Epidermal melanocyte (primary cell): Measurements from ENCODE around the gene ZNF527.
"Not testable (repeated sequence)": the region's sequence is repeated elsewhere in the genome, so short reads cannot be mapped to it uniquely, and the experiment has no call there.

Experiments
- DNase-seq: peaks from one replicate; pipeline ENCODE4 v3.0.0; 2011; ENCODE audit warnings: low spot score; ENCODE audit not compliant: insufficient read length

The ZNF527 gene

DNA sequence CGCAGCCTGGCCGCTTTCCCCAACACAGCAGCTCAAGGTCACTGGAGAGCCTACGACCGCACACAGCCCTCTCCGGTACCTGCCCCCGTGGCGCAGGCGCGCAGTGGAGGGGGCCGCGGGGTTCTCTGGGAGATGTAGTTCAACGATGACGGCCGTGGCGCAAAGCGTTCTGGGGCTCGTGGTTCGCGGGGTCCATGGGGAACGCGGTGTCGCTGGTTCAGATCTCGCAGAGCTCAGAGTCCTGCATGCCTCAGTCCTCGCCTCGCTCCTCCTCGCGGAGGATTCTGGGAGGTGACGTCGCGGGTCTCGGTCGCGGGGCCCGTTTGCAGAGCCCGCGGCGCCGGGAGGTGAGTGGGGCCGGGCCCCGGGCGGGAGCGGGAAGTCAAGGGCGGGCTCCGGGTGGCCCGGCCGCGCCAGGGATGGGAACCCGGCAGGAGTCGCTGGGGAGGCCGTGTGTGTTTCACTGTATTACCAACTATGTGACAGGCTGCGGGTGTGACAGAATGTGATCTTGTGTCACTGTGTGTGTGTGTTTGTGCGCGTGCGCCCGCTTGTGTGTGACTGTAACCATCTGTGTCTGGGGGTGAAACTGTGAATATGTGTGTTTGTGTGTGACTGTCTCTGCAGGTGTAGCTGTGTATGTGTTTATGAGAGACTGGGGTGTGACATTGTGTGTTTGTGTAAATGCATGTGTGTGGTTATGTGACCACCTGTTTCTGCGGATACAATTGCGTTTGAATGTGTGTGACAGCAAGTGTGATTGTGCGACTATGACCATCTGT, at the start of gene ZNF527:
Gene ZNF527, plus strand, starts transcription at position 220 of the 782 bp plus-strand sequence. CDS start 3,100 bp downstream, outside the sequence.
- DNase-seq = peak; percentile 92

DNA sequence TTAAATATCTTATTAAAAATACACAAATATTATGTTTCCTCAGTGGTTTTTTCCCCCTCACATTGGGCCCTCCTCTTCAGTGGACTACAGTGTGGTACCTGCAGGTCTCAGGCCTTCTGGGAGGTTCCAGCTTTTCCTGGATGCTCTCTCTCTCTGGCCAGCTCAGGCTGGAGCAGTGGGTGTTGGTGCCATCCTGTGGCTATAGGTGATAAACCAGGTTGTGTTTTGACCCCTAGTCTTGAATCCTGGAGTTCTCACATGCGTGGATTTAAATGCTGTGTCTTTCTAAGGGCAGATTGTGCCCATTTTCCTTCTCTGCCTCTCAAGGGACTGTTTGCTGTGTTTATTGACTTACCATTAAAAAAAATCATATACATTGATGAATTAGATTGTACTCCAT, 41.2 kb upstream of the ZNF527 start:
- no peak for DNase-seq

GRCh38 chr19:37332839-37333238, 38.1 kb upstream of the ZNF527 start:
- DNase-seq = no peak

DNA sequence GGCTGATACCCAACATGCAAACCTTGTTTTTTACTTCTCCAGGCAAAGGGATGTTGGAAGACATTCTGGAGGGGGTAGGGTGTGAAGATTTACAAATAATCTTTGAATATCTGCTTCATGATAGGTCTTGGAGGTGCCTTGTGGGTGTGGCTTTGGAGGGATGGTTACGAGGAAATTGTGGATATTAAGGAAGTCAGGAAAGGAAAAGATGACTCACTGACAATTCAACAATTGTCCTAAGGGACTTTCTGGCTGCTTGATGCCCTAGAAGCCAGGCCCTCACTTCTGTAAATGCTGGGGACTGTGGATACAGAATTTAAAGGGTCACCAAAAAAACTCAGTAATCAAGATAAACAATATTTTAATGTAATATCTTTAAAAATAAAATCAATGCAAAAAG, 37.4 kb upstream of the ZNF527 start:
- DNase-seq = no peak

- peak; percentile 95 for DNase-seq
These were observed 36.5 kb upstream of the ZNF527 start for GRCh38 chr19:37334179-37335071.

DNA sequence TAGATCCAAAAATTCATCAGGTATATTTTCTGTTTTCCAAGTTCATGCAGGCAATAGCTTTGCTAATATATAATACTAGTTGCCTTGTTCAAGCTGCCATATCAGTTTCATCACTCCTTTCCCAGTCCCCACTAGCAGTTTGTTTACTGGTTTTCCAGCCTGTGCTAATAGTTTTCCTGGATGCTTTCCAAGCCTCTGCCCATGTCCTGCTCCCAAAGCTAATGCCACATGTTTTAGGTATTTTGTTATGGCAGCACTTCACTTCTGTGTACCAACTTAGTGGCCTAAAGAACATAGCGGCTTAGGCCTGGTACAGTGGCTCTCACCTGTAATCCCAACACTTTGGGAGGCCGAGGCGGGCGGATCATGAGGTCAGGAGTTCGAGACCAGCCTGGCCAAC, 28.1 kb upstream of the ZNF527 start:
- no peak for DNase-seq

DNA sequence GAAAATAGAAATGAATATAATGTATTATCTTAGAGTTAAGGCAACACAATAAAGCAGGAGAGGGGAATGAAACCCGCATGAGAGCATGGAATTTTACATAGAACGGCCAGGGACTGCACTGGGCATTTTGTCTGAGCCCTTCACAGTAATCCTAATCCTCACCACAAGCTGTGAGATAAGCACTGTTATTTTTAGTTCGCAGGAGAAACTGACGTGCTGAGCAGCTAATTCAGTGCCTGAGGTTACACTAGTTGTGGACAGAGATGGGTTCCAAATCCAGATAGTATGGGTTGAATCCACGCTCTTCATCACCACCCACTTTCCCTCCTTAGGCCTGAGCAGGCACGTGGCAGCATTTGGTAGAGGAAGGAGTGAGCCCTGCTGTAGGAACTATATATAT, 24.8 kb upstream of the ZNF527 start:
- DNase-seq = no peak

- DNase-seq = no peak
These were observed 22.8 kb upstream of the ZNF527 start for GRCh38 chr19:37348060-37348459.

DNA sequence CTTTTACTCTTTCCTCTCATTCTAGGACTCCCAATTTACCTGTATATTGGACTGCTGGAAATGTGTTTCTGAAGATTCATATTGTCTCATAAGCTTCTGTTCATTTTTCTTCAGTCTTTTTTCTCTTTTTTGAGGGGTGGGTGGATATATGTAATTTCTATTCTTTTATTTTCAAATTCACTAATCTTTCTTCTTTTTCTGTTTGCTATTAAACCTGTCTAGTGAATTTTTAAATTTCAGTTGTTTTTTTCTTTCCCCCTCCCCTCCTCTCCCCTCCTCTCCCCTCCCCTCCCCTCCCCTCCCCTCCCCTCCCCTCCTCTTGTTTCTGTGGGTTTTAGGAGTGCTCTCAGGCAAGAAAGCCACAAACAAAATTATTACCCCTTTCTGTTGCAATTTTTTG, 16.9 kb upstream of the ZNF527 start:
- no peak for DNase-seq

GRCh38 chr19:37355901-37356300, 15.0 kb upstream of the ZNF527 start:
- no peak for DNase-seq

DNA sequence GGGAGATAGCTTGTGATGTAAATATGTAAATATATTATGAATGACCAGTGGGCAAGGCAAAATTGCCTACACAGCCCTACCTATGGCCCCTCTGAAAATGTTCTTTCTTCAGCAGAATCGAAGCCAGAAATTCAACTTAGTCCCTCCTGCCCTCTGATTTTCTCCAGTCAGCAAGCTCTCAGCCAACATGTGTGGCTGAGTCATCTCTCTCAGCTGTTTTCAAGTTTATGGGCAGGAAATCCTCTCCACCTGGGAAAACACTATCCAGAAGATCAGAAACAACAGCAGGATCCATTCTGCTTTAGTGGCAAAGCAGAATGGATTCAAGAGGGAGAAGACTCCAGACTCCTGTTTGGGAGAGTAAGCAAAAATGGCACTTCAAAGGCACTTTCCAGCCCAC, 8.9 kb upstream of the ZNF527 start:
- DNase-seq = no peak

DNA sequence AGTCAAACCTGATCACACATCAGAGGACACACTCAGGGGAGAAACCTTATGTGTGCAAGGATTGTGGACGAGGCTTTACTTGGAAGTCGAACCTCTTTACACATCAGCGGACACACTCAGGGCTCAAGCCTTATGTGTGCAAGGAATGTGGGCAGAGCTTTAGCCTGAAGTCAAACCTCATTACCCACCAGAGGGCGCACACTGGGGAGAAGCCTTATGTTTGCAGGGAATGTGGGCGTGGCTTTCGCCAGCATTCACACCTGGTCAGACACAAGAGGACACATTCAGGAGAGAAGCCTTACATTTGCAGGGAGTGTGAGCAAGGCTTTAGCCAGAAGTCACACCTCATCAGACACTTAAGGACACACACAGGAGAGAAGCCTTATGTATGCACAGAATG, 8.2 kb upstream of the ZNF527 start:
- no peak for DNase-seq

- not testable (repeated sequence) for DNase-seq
These were observed 466 bp upstream of the ZNF527 start for GRCh38 chr19:37370386-37370879.

DNA sequence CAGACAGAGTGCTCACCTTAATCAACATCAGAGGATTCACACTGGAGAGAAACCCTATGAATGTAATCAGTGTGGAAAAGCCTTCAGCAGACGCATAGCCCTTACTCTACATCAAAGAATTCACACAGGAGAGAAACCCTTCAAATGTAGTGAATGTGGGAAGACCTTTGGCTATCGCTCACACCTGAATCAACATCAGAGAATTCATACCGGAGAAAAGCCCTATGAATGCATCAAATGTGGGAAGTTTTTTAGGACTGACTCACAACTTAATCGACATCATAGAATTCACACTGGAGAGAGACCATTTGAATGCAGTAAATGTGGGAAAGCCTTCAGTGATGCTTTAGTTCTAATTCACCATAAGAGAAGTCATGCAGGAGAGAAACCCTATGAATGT, 18.3 kb downstream of the ZNF527 start:
- no peak for DNase-seq

GRCh38 chr19:37391399-37391798, 20.5 kb downstream of the ZNF527 start:
- not testable (repeated sequence) for DNase-seq

GRCh38 chr19:37401078-37401477, 30.2 kb downstream of the ZNF527 start:
- no peak for DNase-seq

DNA sequence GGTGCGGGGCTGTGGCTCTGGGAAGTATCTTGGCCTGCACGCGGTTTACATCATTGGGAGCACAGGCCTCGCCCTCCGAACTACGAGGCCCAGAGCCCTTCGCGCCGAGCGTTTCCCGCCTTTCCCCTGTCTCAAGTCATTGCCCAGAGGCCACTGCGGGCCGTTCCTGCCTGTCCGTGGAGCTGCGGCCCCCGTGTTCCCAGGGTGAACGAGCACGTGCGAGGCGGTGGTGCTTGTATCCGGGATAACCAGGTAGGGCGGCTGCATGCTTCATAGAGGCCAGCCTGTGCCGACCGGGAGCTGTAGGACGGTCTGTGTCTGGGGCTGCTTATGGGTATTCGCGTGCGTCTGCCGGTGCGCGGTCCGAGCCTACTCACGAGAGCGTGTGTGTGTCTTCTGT, 32.5 kb downstream of the ZNF527 start:
- DNase-seq = no peak

DNA sequence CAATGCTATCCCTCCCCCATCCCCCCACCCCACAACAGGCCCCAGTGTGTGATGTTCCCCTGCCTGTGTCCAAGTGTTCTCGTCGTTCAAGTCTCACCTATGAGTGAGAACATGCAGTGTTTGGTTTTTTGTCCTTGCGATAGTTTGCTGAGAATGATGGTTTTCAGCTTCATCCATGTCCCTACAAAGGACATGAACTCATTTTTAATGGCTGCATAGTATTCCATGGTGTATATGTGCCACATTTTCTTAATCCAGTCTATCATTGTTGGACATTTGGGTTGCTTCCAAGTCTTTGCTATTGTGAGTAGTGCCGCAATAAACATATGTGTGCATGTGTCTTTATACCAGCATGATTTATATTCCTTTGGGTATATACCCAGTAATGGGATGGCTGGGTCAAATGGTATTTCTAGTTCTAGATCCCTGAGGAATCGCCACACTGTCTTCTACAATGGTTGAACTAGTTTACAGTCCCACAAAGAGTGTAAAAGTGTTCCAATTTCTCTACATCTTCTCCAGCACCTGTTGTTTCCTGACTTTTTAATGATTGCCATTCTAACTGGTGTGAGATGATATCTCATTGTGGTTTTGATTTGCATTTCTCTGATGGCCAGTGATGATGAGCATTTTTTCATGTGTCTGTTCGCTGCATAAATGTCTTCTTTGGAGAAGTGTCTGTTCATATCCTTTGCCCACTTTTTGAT, 35.4 kb downstream of the ZNF527 start:
- DNase-seq = not testable (repeated sequence)

DNA sequence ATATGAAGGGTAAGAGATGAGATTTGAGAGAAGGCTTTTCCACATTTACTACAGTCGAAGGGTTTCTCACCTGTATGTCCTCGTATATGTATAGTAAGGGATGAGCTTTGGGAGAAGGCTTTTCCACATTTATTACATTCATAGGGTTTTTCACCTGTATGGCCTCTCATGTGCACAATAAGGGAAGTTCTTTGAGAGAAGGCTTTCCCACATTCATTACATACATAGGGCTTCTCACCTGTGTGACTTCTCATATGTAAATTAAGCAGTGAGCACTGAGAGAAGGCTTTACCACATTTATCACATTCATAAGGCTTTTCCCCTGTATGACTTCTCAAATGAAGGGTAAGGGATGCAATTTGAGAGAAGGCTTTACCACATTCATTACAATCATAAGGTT, 41.8 kb downstream of the ZNF527 start:
- no peak for DNase-seq

DNA sequence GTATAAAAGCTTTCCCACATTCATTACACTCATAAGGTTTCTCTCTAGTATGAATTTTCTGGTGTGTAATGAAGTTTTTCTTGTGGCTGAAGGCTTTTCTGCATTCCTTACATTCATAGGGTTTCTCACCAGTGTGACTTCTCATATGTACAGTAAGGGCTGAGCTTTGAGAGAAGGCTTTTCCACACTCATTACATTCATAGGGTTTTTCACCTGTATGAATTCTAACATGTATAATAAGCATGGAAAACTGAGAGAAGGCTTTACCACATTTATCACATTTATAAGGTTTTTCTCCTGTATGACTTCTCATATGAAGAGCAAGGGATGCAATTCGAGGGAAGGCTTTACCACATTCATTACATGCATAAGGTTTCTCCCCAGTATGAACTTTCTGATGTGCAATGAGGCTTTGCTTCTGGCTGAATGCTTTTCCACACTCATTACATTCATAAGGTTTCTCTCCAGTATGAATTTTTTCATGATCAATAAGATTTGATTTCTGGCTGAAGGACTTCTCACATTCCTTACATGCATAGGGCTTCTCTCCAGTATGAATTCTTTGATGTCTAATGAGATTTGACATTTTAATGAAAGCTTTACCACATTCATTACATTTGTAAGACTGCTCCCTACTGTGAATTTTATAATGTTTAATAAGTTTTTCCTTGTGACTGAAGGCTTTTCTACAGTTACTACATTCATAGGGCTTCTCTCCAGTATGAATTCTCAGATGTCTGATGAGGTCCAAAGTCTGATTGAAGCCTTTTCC, 42.6 kb downstream of the ZNF527 start:
- no peak for DNase-seq
